Osteoblast (primary cell): ENCODE measurements around the gene PGRMC1. TPM values are rescaled to one million over a fixed set of nuclear protein-coding genes. Genes with fewer than 3 reads are reported as not detected.
"Not testable (repeated sequence)": the region's sequence is repeated elsewhere in the genome, so short reads cannot be mapped to it uniquely, and the experiment has no call there.

Experiments
- DNase-seq: peaks from one replicate; pipeline ENCODE4 v3.0.0; 2011; ENCODE audit warnings: low spot score, mixed read lengths; ENCODE audit not compliant: insufficient read length; ENCODE audit errors: missing footprints
- H2AFZ ChIP-seq: 2 replicates; pipeline ENCODE4 v1.6.0; 2011; ENCODE audit warnings: mild to moderate bottlenecking, low read length
- H3K27ac ChIP-seq: 2 replicates; pipeline ENCODE4 v1.5.1; 2011; ENCODE audit warnings: mild to moderate bottlenecking, low read depth, low read length, moderate library complexity
- H3K27me3 ChIP-seq: 2 replicates; pipeline ENCODE4 v1.6.0; 2012; ENCODE audit warnings: mild to moderate bottlenecking, control low read depth, inconsistent platforms, low read length, moderate library complexity; ENCODE audit not compliant: insufficient read depth
- H3K36me3 ChIP-seq: 2 replicates; pipeline ENCODE4 v1.5.1; 2011; ENCODE audit warnings: mild to moderate bottlenecking, low read length, control low read depth, moderate library complexity; ENCODE audit not compliant: insufficient read depth
- H3K4me1 ChIP-seq: 2 replicates; pipeline ENCODE4 v1.5.1; 2011; ENCODE audit warnings: mild to moderate bottlenecking, low read length, control low read depth, moderate library complexity; ENCODE audit not compliant: insufficient read depth
- H3K4me2 ChIP-seq: 2 replicates; pipeline ENCODE4 v1.6.0; 2011; ENCODE audit warnings: mild to moderate bottlenecking, low read length; ENCODE audit not compliant: insufficient read depth
- H3K4me3 ChIP-seq: fragments of 200-600 bp; sonication (generic); 3 replicates; pipeline ENCODE4 v1.5.1; 2012; ENCODE audit warnings: mild to moderate bottlenecking, low read length, inconsistent platforms; ENCODE audit not compliant: insufficient read depth
- H3K79me2 ChIP-seq: 2 replicates; pipeline ENCODE4 v1.6.0; 2012; ENCODE audit warnings: mild to moderate bottlenecking, low read length, control low read depth, inconsistent platforms; ENCODE audit not compliant: insufficient read depth
- H3K9me3 ChIP-seq: 2 replicates; pipeline ENCODE4 v1.5.1; 2011; ENCODE audit warnings: low read depth, low read length, control low read depth
- H4K20me1 ChIP-seq: 2 replicates; pipeline ENCODE4 v1.6.0; 2012; ENCODE audit warnings: mild to moderate bottlenecking, low read length, control low read depth; ENCODE audit not compliant: insufficient read depth
- total RNA-seq: library from RNA; depleted of rRNA; stranded (reverse); fragments of >200 nt; gene quantifications from 2 replicates; pipeline ENCODE4 v1.2.3, GENCODE V29; 2012
- TF ChIP-seq, protein P1 (sequence below): IDR thresholded peaks from 2 replicates; pipeline ENCODE4 v1.5.1; 2011; ENCODE audit warnings: mild to moderate bottlenecking, low read depth, low read length, moderate library complexity; ENCODE audit errors: extremely low read depth

PGRMC1 gene
- total RNA-seq, 1 donor: 124 TPM

DNA sequence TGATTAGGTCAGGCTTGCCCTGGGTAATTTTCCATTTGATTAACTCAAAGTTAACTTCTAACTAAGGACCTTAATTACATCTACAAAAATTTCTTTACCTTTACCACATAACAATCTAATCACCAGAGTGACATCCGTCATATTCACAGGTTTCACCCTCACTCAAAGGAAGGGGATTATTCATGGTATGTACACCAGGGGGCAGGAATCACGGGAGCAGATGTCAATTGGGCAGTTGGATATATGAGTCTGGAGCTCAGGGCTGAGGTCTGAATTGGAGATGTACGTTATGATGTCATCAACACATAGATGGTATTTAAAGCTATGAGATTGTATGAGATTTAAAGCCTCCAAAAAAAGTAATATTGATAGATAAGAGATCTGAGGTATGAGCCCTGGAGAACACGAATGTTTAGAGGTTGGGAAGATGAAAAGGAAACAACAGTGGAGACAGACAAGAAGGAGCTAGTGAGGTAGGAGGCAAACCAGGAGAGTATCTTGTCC, 52.9 kb downstream of the PGRMC1 start:
- DNase-seq: no peak
- Histone ChIP-seq H3K4me1 (no peaks in the 10 kb centered on the region), H3K79me2 (no peaks in the 10 kb centered on the region), H2AFZ (no peak overlapping the region), H3K36me3 (no peaks in the 10 kb centered on the region), H3K9me3 (no peaks in the 10 kb centered on the region), H3K27me3 (no peaks in the 10 kb centered on the region), H3K4me2 (no peak overlapping the region), H3K4me3 (no peak overlapping the region), H3K27ac (no peak overlapping the region), H4K20me1 (no peaks in the 10 kb centered on the region)
- TF ChIP-seq, protein P1, sequence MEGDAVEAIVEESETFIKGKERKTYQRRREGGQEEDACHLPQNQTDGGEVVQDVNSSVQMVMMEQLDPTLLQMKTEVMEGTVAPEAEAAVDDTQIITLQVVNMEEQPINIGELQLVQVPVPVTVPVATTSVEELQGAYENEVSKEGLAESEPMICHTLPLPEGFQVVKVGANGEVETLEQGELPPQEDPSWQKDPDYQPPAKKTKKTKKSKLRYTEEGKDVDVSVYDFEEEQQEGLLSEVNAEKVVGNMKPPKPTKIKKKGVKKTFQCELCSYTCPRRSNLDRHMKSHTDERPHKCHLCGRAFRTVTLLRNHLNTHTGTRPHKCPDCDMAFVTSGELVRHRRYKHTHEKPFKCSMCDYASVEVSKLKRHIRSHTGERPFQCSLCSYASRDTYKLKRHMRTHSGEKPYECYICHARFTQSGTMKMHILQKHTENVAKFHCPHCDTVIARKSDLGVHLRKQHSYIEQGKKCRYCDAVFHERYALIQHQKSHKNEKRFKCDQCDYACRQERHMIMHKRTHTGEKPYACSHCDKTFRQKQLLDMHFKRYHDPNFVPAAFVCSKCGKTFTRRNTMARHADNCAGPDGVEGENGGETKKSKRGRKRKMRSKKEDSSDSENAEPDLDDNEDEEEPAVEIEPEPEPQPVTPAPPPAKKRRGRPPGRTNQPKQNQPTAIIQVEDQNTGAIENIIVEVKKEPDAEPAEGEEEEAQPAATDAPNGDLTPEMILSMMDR: no peak

DNA sequence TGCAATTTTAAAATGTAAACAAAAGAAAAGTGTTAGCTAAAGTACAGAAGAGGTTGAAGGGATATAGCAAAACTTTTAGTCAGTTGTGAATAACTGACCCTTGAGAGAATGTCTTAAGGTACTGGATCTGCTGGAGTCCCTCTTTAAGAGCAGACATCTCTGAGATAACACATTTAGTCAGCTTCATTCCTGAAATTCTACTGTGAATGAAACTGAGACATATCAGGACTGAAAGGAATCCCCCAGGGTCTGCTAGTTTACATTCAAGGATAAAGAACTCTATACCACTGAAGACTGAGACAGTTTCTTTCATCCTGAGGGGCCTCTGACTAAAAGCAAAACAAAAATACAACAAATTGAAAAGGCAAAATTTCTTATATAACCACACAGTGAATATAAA, 54.4 kb downstream of the PGRMC1 start:
- no peaks in the 10 kb centered on the region for H3K27me3 ChIP-seq
- H2AFZ ChIP-seq: no peak overlapping the region
- H3K4me2 ChIP-seq: no peak overlapping the region
- no peaks in the 10 kb centered on the region for H4K20me1 ChIP-seq
- DNase-seq: no peak
- no peak overlapping the region for H3K4me3 ChIP-seq
- no peaks in the 10 kb centered on the region for H3K79me2 ChIP-seq
- no peak overlapping the region for H3K27ac ChIP-seq
- TF ChIP-seq, protein P1: no peak
- no peaks in the 10 kb centered on the region for H3K4me1 ChIP-seq
- H3K9me3 ChIP-seq: no peaks in the 10 kb centered on the region
- H3K36me3 ChIP-seq: no peaks in the 10 kb centered on the region

DNA sequence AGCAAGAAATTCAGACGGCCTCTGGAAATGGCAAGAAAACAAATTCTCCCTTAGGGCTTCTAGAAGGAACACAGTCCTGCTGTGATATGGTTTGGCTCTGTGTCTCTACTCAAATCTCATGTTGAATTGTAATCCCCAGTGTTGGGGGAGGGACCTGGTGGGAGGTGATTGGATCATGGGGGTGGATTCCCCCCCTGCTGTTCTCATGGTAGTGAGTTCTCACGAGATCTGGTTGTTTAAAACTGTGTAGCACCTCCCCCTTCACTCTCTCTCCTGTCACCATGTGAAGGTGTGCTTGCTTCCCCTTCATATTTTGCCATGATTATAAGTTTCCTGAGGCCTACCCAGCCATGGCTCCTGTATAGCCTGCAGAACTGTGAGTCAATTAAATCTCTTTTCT, 55.2 kb downstream of the PGRMC1 start:
- not testable (repeated sequence) for H3K4me2 ChIP-seq, H2AFZ ChIP-seq, H3K36me3 ChIP-seq, H3K79me2 ChIP-seq, H3K27ac ChIP-seq, H3K27me3 ChIP-seq, DNase-seq, H3K4me1 ChIP-seq, H3K9me3 ChIP-seq, H4K20me1 ChIP-seq, H3K4me3 ChIP-seq

DNA sequence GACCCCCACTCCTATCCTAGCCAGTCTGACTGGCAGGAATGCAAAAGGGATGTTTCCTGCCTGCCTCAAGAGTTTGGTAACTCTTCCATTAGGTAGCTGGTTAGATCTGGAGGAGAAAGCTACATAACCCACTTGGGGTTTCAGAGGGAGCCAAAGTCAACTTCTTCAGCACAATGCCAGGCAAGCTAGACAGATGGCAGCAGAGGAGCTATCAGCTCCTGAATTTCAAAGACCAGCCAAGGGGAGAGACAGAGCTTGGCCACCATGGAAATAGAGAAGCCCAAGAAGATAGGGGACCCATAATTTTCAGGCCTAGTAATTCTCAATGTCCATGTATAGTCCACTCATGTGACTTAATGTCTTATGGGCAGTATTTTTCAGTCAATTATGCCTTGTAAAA, 56.4 kb downstream of the PGRMC1 start:
- no peak overlapping the region for H3K27ac ChIP-seq
- no peaks in the 10 kb centered on the region for H3K79me2 ChIP-seq
- no peak for DNase-seq
- H3K4me1 ChIP-seq: no peaks in the 10 kb centered on the region
- H3K9me3 ChIP-seq: no peaks in the 10 kb centered on the region
- TF ChIP-seq, protein P1: peak; percentile 25
- peaks cover 3% of the 10 kb centered on the region for H3K27me3 ChIP-seq
- H3K4me2 ChIP-seq: no peak overlapping the region
- H3K36me3 ChIP-seq: no peaks in the 10 kb centered on the region
- H3K4me3 ChIP-seq: no peak overlapping the region
- H4K20me1 ChIP-seq: no peaks in the 10 kb centered on the region
- no peak overlapping the region for H2AFZ ChIP-seq

Other genes starting within 250 kb of the PGRMC1 start
- not detected in 2 replicates for gene CT47C1, start 163.3 kb upstream of the PGRMC1 start, total RNA-seq
- gene KIAA1210, start 108.5 kb upstream of the PGRMC1 start, total RNA-seq: not detected in 2 replicates
- gene SLC25A43, start 163.1 kb downstream of the PGRMC1 start, total RNA-seq: 23.5 and 24.8 TPM in 2 replicates
- gene SLC25A5, start 232.2 kb downstream of the PGRMC1 start, total RNA-seq: 165 and 174 TPM in 2 replicates